HepG2 (cell line): Measurements from ENCODE around the gene OR6C2. TPM values are rescaled to one million over a fixed set of nuclear protein-coding genes. Genes with fewer than 3 reads are reported as not detected.

Source experiments
- ATAC-seq: fragments of 200-7000 bp; cut with Tn5 transposase; 3 replicates; pipeline ENCODE4 v1.9.1; 2020; ENCODE audit warnings: mild to moderate bottlenecking, moderate library complexity
- Bru-seq: library from RNA; stranded (reverse); fragments of 400-500 nt; gene quantifications from one replicate; lab custom pipeline; 2021; lab: Mats Ljungman, UMichigan
- BruChase-seq, 2 experiments: library from RNA; stranded (reverse); fragments of 400-500 nt; gene quantifications; one replicate each; lab custom pipeline; 2021; lab: Mats Ljungman, UMichigan
- BruUV-seq: library from RNA; stranded (reverse); fragments of 400-500 nt; replicated peaks from 2 replicates; lab custom pipeline; 2021; lab: Mats Ljungman, UMichigan
- CTCF ChIA-PET: fragments of 300-600 bp; formaldehyde crosslinking; extraction: SDS; loops from one replicate; lab custom pipeline; 2021; ENCODE audit warnings: low total read pairs, inconsistent platforms, low intra/inter-chr PET ratio; lab: Yijun Ruan, JAX
- POLR2A ChIA-PET: fragments of 350-600 bp; sonication (Branson Sonifier 250); formaldehyde crosslinking; loops from one replicate; lab custom pipeline; 2020; ENCODE audit warnings: antibody characterized with exemption, inconsistent platforms; lab: Yijun Ruan, JAX
- DNase-seq: peaks from one replicate; pipeline ENCODE4 v3.0.0-alpha.2; 2015; ENCODE audit warnings: low spot score
- FAIRE-seq: peaks from 3 replicates; lab custom pipeline; 2011; peaks lifted over from hg19 to GRCh38; lab: Jason Lieb, UNC
- H2AFZ ChIP-seq: one replicate; pipeline ENCODE4 v1.6.1; 2011; ENCODE audit warnings: low read length, inconsistent platforms
- H3K27ac ChIP-seq: fragments of 300-600 bp; 3 replicates; pipeline ENCODE4 v1.8.0; 2011; ENCODE audit warnings: mixed run types, mild to moderate bottlenecking, mixed read lengths, low read length, inconsistent platforms; ENCODE audit not compliant: insufficient read depth; ENCODE audit errors: extremely low read length
- H3K27me3 ChIP-seq, 2 experiments: fragments of 200-600 bp in 1 of 2; 2 replicates in 1 of 2; 3 replicates in 1 of 2; pipeline versions ENCODE4 v1.6.0 to v1.8.0; 2011; ENCODE audit warnings: low read length in 2 of 2, mild to moderate bottlenecking in 2 of 2, moderate library complexity in 2 of 2, inconsistent platforms in 1 of 2; ENCODE audit not compliant: insufficient read depth in 2 of 2, control insufficient read depth in 1 of 2
- H3K36me3 ChIP-seq, 2 experiments: fragments of 200-600 bp in 1 of 2; replicated peaks in 1 of 2; 2 replicates in 1 of 2; 3 replicates in 1 of 2; pipeline versions ENCODE4 v1.5.1 to v1.8.0; 2011; ENCODE audit warnings: low read length in 2 of 2, inconsistent platforms in 1 of 2; ENCODE audit not compliant: insufficient read depth in 2 of 2, control insufficient read depth in 1 of 2
- H3K4me1 ChIP-seq: 2 replicates; pipeline ENCODE4 v1.5.1; 2012; ENCODE audit warnings: low read length, inconsistent platforms; ENCODE audit not compliant: insufficient read depth
- H3K4me2 ChIP-seq: 2 replicates; pipeline ENCODE4 v1.6.0; 2011; ENCODE audit warnings: low read depth, low read length, inconsistent platforms
- H3K4me3 ChIP-seq, 3 experiments: fragments of 200-600 bp in 1 of 3; sonication (generic), shearing (Covaris generic) in 1 of 3; replicated peaks in 1 of 3; 2 replicates each; pipeline ENCODE4 v1.5.1; 2011 to 2016; ENCODE audit warnings: low read length in 3 of 3, inconsistent platforms in 2 of 3, low read depth in 2 of 3, mild to moderate bottlenecking in 2 of 3, control low read depth in 1 of 3, mixed read lengths in 1 of 3; ENCODE audit not compliant: insufficient read depth in 1 of 3
- H3K79me2 ChIP-seq: one replicate; pipeline ENCODE4 v1.6.1; 2011; ENCODE audit warnings: low read length, inconsistent platforms; ENCODE audit not compliant: insufficient read depth
- H3K9ac ChIP-seq: 2 replicates; pipeline ENCODE4 v1.6.0; 2011; ENCODE audit warnings: mild to moderate bottlenecking, low read depth, low read length, inconsistent platforms; ENCODE audit not compliant: insufficient read depth
- H3K9me3 ChIP-seq: 2 replicates; pipeline ENCODE4 v1.5.1; 2012; ENCODE audit warnings: mild to moderate bottlenecking, low read length
- H4K20me1 ChIP-seq: 2 replicates; pipeline ENCODE4 v1.6.0; 2011; ENCODE audit warnings: inconsistent platforms, mild to moderate bottlenecking, low read length, moderate library complexity; ENCODE audit not compliant: insufficient read depth
- CSRNP1 ChIP-seq: sonication (generic); formaldehyde crosslinking; IDR thresholded peaks from 2 replicates; pipeline ENCODE4 v1.8.1; 2023; ENCODE audit warnings: mild to moderate bottlenecking, missing genetic modification reagents
- HMGXB4 ChIP-seq, 2 experiments: sonication (generic) in 1 of 2; formaldehyde crosslinking in 1 of 2; IDR thresholded peaks; 2 replicates each; pipeline versions ENCODE4 v1.4.0 to v1.6.1; 2018 to 2020; ENCODE audit warnings: missing genetic modification reagents in 2 of 2, borderline replicate concordance in 1 of 2, low read depth in 1 of 2, mild to moderate bottlenecking in 1 of 2, missing biosample characterization in 1 of 2
- HOXA9 ChIP-seq: sonication (generic); formaldehyde crosslinking; IDR thresholded peaks from 2 replicates; pipeline ENCODE4 v1.8.1; 2022; ENCODE audit warnings: missing genetic modification reagents, mild to moderate bottlenecking, moderate library complexity, borderline replicate concordance
- LBX2 ChIP-seq: sonication (generic); formaldehyde crosslinking; IDR thresholded peaks from 2 replicates; pipeline ENCODE4 v1.5.0; 2020; ENCODE audit warnings: missing genetic modification reagents, mild to moderate bottlenecking, borderline replicate concordance
- MIER3 ChIP-seq: IDR thresholded peaks from 2 replicates; pipeline ENCODE4 v1.6.1; 2016; ENCODE audit warnings: missing compliant biosample characterization, borderline replicate concordance
- RELA ChIP-seq: sonication (generic); formaldehyde crosslinking; IDR thresholded peaks from 2 replicates; pipeline ENCODE4 v1.4.0; 2020; ENCODE audit warnings: missing genetic modification reagents
- RXRA ChIP-seq: sonication (generic); formaldehyde crosslinking; IDR thresholded peaks from 2 replicates; pipeline ENCODE4 v1.5.1; 2020; ENCODE audit warnings: missing genetic modification reagents
- SMC3 ChIP-seq: IDR thresholded peaks from 2 replicates; pipeline ENCODE4 v1.6.1; 2011; ENCODE audit warnings: low read length, improper control_type of control experiment
- TEAD2 ChIP-seq: sonication (generic); formaldehyde crosslinking; IDR thresholded peaks from 2 replicates; pipeline ENCODE4 v1.9.0; 2021; ENCODE audit warnings: missing genetic modification reagents
- ZNF10 ChIP-seq: sonication (generic); formaldehyde crosslinking; IDR thresholded peaks from 2 replicates; pipeline ENCODE4 v1.4.0; 2020; ENCODE audit warnings: mild to moderate bottlenecking, low read depth, missing genetic modification reagents, borderline replicate concordance
- ZNF615 ChIP-seq: sonication (generic); formaldehyde crosslinking; IDR thresholded peaks from 2 replicates; pipeline ENCODE4 v1.5.0; 2020; ENCODE audit warnings: mild to moderate bottlenecking, missing genetic modification reagents, borderline replicate concordance
- ZNF768 ChIP-seq: sonication (generic); formaldehyde crosslinking; IDR thresholded peaks from 2 replicates; pipeline ENCODE4 v1.4.0; 2020; ENCODE audit warnings: missing genetic modification reagents
- ZNF782 ChIP-seq: sonication (generic); formaldehyde crosslinking; IDR thresholded peaks from 2 replicates; pipeline ENCODE4 v1.4.0; 2020; ENCODE audit warnings: missing genetic modification reagents, mild to moderate bottlenecking, borderline replicate concordance
- ZZZ3 ChIP-seq: sonication (generic); formaldehyde crosslinking; IDR thresholded peaks from 2 replicates; pipeline ENCODE4 v1.4.0; 2020; ENCODE audit warnings: missing genetic modification reagents, mild to moderate bottlenecking, borderline replicate concordance
- WGBS: methylation state at CpG from one replicate; pipeline ENCODE4 v1.1.6; 2017; ENCODE audit warnings: low lambda C conversion rate; 5-methylcytosine and 5-hydroxymethylcytosine counted together
- in situ Hi-C: cut with HindIII; loops from 2 replicates; pipeline ENCODE4 v1.10.0; 2017; ENCODE audit warnings: low pct_unique_long_range_greater_than_20kb; ENCODE audit not compliant: extremely low pct_ligation_motif_present
- intact Hi-C: fragments of 100-400 bp; cut with micrococcal nuclease; formaldehyde crosslinking; loops from one replicate; pipeline ENCODE4 v1.10.0; 2022; ENCODE audit not compliant: unreplicated experiment
- long read RNA-seq, 2 experiments: library from RNA in 1 of 2; library from polyadenylated mRNA in 1 of 2; stranded (forward) in 1 of 2; unstranded in 1 of 2; transcript quantifications; one replicate each; pipeline ENCODE4 v2.0.0, GENCODE V29; 2019 to 2022
- polyA minus RNA-seq, 3 experiments: library from RNA; depleted of rRNA, polyadenylated mRNA; stranded (reverse); fragments of >200 nt; gene quantifications; 2 replicates each; pipeline ENCODE4 v1.2.3, GENCODE V29; 2011; ENCODE audit warnings: low replicate concordance in 1 of 3
- polyA plus RNA-seq, 8 experiments: library from polyadenylated mRNA; depleted of rRNA in 3 of 8; stranded (reverse) in 7 of 8; unstranded in 1 of 8; fragments of >200 nt; fragmentation: Illumina TruSeq in 4 of 8; extraction: Trizol in 4 of 8; gene quantifications; 2 replicates each; pipeline versions ENCODE4 v1.2.1 to v1.2.3, GENCODE V29; 2011 to 2016; ENCODE audit warnings: low read depth in 4 of 8, missing spikeins in 1 of 8, mixed read lengths in 1 of 8; ENCODE audit not compliant: insufficient read depth in 1 of 8
- total RNA-seq, 5 experiments: library from RNA; depleted of rRNA; stranded (reverse); fragments of >200 nt; fragmentation: Illumina TruSeq; extraction: Trizol; gene quantifications; 2 replicates each; pipeline ENCODE4 v1.2.3, GENCODE V29; 2016; ENCODE audit warnings: low read depth in 1 of 5

Gene OR6C2
- total RNA-seq (2016; rRNA removed; fragmentation: Illumina TruSeq; extraction: Trizol) (not detected in 2 replicates), polyA plus RNA-seq (2011; rRNA removed) (not detected in 2 replicates), polyA minus RNA-seq (2011; rRNA and poly(A)+ RNA removed; ENCODE audit: low replicate concordance) (not detected in 2 replicates), Bru-seq, nascent RNA (not detected), BruChase-seq, experiment 1, labeled RNA remaining after a 6-hour chase (not detected), BruChase-seq, experiment 2, labeled RNA remaining after a 2-hour chase (not detected)
- total RNA-seq (2016; cell fraction: cytosol; rRNA removed; fragmentation: Illumina TruSeq; extraction: Trizol; ENCODE audit: low read depth) = not detected in 2 replicates
- total RNA-seq (2016; cell fraction: insoluble cytoplasmic fraction; rRNA removed; fragmentation: Illumina TruSeq; extraction: Trizol) = not detected in 2 replicates
- not detected in 2 replicates for total RNA-seq (2016; cell fraction: membrane; rRNA removed; fragmentation: Illumina TruSeq; extraction: Trizol)
- total RNA-seq (2016; cell fraction: nucleus; rRNA removed; fragmentation: Illumina TruSeq; extraction: Trizol) = not detected in 2 replicates
- polyA plus RNA-seq (2011; cell fraction: cytosol; rRNA removed) = not detected in 2 replicates
- polyA plus RNA-seq (2011; cell fraction: nucleus; rRNA removed) = not detected in 2 replicates
- not detected in 2 replicates for polyA plus RNA-seq (2012)
- not detected in 2 replicates for polyA plus RNA-seq (2016; cell fraction: cytosol; fragmentation: Illumina TruSeq; extraction: Trizol; ENCODE audit: low read depth)
- not detected in 2 replicates for polyA plus RNA-seq (2016; cell fraction: insoluble cytoplasmic fraction; fragmentation: Illumina TruSeq; extraction: Trizol; ENCODE audit: low read depth)
- polyA plus RNA-seq (2016; cell fraction: membrane; fragmentation: Illumina TruSeq; extraction: Trizol; ENCODE audit: low read depth) = not detected in 2 replicates
- polyA plus RNA-seq (2016; cell fraction: nucleus; fragmentation: Illumina TruSeq; extraction: Trizol; ENCODE audit: insufficient read depth, low read depth) = not detected in 2 replicates
- not detected in 2 replicates for polyA minus RNA-seq (2011; cell fraction: cytosol; rRNA and poly(A)+ RNA removed)
- polyA minus RNA-seq (2011; cell fraction: nucleus; rRNA and poly(A)+ RNA removed) = not detected in 2 replicates
- long read RNA-seq, experiment 1 = 0 reads
- long read RNA-seq, experiment 2 = 0 reads

- 0 out of 2 replicates have a peak, but pooled peaks cover 6% of the 10 kb centered on the region for H3K4me1 ChIP-seq
- TF ChIP-seq HOXA9 (CRISPR knock-in tag) = no peak
- no peak for TF ChIP-seq ZNF615 (CRISPR knock-in tag)
- TF ChIP-seq TEAD2 (CRISPR knock-in tag) = no peak
- no peak for TF ChIP-seq RELA (CRISPR knock-in tag)
- no peak for TF ChIP-seq CSRNP1 (CRISPR knock-in tag)
- no peak for TF ChIP-seq RXRA (CRISPR knock-in tag)
- no peak for TF ChIP-seq ZNF10 (CRISPR knock-in tag)
- no peak for TF ChIP-seq ZNF768 (CRISPR knock-in tag)
- TF ChIP-seq HMGXB4 (CRISPR knock-in tag; IDR thresholded peaks at IDR 0.05; ENCODE audit: borderline replicate concordance in 1 of 2, low read depth in 1 of 2) = no peak
- TF ChIP-seq ZNF782 = no peak
- no peak for TF ChIP-seq ZZZ3 (CRISPR knock-in tag)
- TF ChIP-seq MIER3 (CRISPR knock-in tag) = no peak
- no peak for TF ChIP-seq SMC3
- TF ChIP-seq LBX2 (CRISPR knock-in tag) = no peak
- in situ Hi-C loops = loop anchor here (25.0 kb wide), 1 partner anchor 256 kb away; no protein-coding TSS in a partner anchor
- no peak within 1 kb of the TSS for H3K9ac ChIP-seq
- H3K4me2 ChIP-seq = no peak within 1 kb of the TSS
- H4K20me1 ChIP-seq = no peaks in the 10 kb centered on the region
- FAIRE-seq (no peak), ATAC-seq (no peak), DNase-seq (no peak)
- no peak within 1 kb of the TSS for H3K27ac ChIP-seq
- no peak within 1 kb of the TSS for H2AFZ ChIP-seq
- peaks cover 4% of the 10 kb centered on the region; the same call in 1 of the 2 replicates for H3K9me3 ChIP-seq
- H3K36me3 ChIP-seq = no peaks in the 10 kb centered on the region
- BruUV-seq = no TSS peak
- WGBS = 4% methylated on average over 2 of the region's 2 CpGs
- ChIA-PET CTCF (no interaction called here), POLR2A (no interaction called here)
- no peaks in the 10 kb centered on the region for H3K27me3 ChIP-seq
- H3K79me2 ChIP-seq = no peaks in the 10 kb centered on the region
- intact Hi-C loops = no loop called here
- H3K4me3 ChIP-seq = no peak within 1 kb of the TSS
Measured at GRCh38 chr12:55443776-55444175, at the start of gene OR6C2. Gene OR6C2 (plus strand): TSS chr12:55444076. CDS start chr12:55452214, 8,138 bp downstream.
